Hepatocyte (in vitro differentiated cells): ENCODE data around the gene C1QTNF9B. TPM values are rescaled to one million over a fixed set of nuclear protein-coding genes. Genes with fewer than 3 reads are reported as not detected.
"Not testable (repeated sequence)": the region's sequence is repeated elsewhere in the genome, so short reads cannot be mapped to it uniquely, and the experiment has no call there.

Experiments
- DNase-seq: peaks from one replicate; pipeline ENCODE4 v3.0.0-alpha.2; 2016; ENCODE audit warnings: low spot score
- H2AFZ ChIP-seq: fragments of 200-600 bp; sonication (generic); 2 replicates; pipeline ENCODE4 v1.6.0; 2016; ENCODE audit warnings: antibody characterized with exemption, mild to moderate bottlenecking
- H3K27ac ChIP-seq: fragments of 200-600 bp; sonication (generic); 2 replicates; pipeline ENCODE4 v1.5.1; 2016; ENCODE audit warnings: mild to moderate bottlenecking
- H3K27me3 ChIP-seq: fragments of 200-600 bp; sonication (generic); 2 replicates; pipeline ENCODE4 v1.6.1; 2016
- H3K36me3 ChIP-seq: fragments of 200-600 bp; sonication (generic); replicated peaks from 2 replicates; pipeline ENCODE4 v1.5.1; 2016; ENCODE audit warnings: low read depth; ENCODE audit not compliant: insufficient read depth
- H3K4me1 ChIP-seq: fragments of 200-600 bp; sonication (generic); 2 replicates; pipeline ENCODE4 v1.5.1; 2016; ENCODE audit warnings: mild to moderate bottlenecking, moderate library complexity; ENCODE audit not compliant: insufficient read depth
- H3K4me2 ChIP-seq: fragments of 200-600 bp; sonication (generic); 2 replicates; pipeline ENCODE4 v1.6.0; 2016
- H3K4me3 ChIP-seq: fragments of 200-600 bp; sonication (generic); 2 replicates; pipeline ENCODE4 v1.5.1; 2016; ENCODE audit warnings: mild to moderate bottlenecking
- H3K79me2 ChIP-seq: fragments of 200-600 bp; sonication (generic); 2 replicates; pipeline ENCODE4 v1.6.0; 2017; ENCODE audit warnings: mild to moderate bottlenecking
- H3K9me2 ChIP-seq: fragments of 200-600 bp; sonication (generic); replicated peaks from 2 replicates; pipeline ENCODE4 v1.6.0; 2017; ENCODE audit warnings: mild to moderate bottlenecking; ENCODE audit not compliant: insufficient read depth
- H3K9me3 ChIP-seq: fragments of 200-600 bp; sonication (generic); 2 replicates; pipeline ENCODE4 v1.5.1; 2016; ENCODE audit warnings: low read depth, mild to moderate bottlenecking
- H4K20me1 ChIP-seq: fragments of 200-600 bp; sonication (generic); 2 replicates; pipeline ENCODE4 v1.6.0; 2016; ENCODE audit warnings: mild to moderate bottlenecking; ENCODE audit not compliant: insufficient read depth, poor library complexity, severe bottlenecking
- EZH2 ChIP-seq: fragments of 200-600 bp; sonication (generic); IDR thresholded peaks from 2 replicates; pipeline ENCODE4 v1.6.1; 2016; ENCODE audit warnings: antibody characterized with exemption, mild to moderate bottlenecking, borderline replicate concordance
- EZH2phosphoT487 ChIP-seq: fragments of 200-600 bp; sonication (generic); IDR thresholded peaks from one replicate; pipeline ENCODE4 v1.6.1; 2018; ENCODE audit warnings: antibody characterized with exemption, mild to moderate bottlenecking, low read depth, moderate library complexity; ENCODE audit not compliant: unreplicated experiment, severe bottlenecking
- WGBS: methylation state at CpG from one replicate; pipeline ENCODE4 v1.1.6; 2016; ENCODE audit warnings: low lambda C conversion rate; ENCODE audit errors: missing lambda C conversion rate; 5-methylcytosine and 5-hydroxymethylcytosine counted together
- polyA plus RNA-seq: library from polyadenylated mRNA; unstranded; fragments of >200 nt; fragmentation: Nextera tagmentation; extraction: Ambion mirVana; gene quantifications from 2 replicates; pipeline ENCODE4 v1.2.1, GENCODE V29; 2016
- total RNA-seq: library from RNA; depleted of rRNA; stranded (reverse); fragments of >200 nt; gene quantifications from 2 replicates; pipeline ENCODE4 v1.2.3, GENCODE V29; 2014
- TF ChIP-seq, protein P1 (sequence below): fragments of 200-600 bp; sonication (generic); IDR thresholded peaks from 2 replicates; pipeline ENCODE4 v1.5.1; 2016; ENCODE audit warnings: antibody characterized with exemption, mild to moderate bottlenecking; ENCODE audit not compliant: poor library complexity

C1QTNF9B gene
- total and polyA plus RNA-seq, 2 experiments from 2014 or later = 0.29 TPM; not detected in 1

DNA sequence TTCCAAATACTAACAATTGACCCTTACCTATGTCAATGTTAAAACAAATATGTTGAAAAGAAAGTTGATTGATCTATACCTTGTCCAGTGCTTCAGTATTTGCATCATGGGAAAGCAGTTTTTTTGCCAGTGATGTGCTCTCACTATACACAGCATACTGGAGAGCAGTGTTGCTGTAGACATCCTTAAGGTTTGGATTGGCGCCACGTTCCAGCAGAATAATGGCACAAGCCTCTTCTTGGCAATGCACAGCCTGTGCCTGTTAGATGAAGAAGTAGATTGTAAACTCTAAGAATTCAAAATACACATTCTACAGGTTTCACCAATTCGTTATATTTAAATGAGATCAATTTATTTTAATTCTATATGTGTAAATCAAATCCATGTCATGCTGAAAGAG lies 43.9 kb upstream of the C1QTNF9B start:
- WGBS = 81% methylated on average over 3 of the region's 3 CpGs
- TF ChIP-seq EZH2phosphoT487 (no peak), EZH2 (no peak)
- TF ChIP-seq, protein P1, sequence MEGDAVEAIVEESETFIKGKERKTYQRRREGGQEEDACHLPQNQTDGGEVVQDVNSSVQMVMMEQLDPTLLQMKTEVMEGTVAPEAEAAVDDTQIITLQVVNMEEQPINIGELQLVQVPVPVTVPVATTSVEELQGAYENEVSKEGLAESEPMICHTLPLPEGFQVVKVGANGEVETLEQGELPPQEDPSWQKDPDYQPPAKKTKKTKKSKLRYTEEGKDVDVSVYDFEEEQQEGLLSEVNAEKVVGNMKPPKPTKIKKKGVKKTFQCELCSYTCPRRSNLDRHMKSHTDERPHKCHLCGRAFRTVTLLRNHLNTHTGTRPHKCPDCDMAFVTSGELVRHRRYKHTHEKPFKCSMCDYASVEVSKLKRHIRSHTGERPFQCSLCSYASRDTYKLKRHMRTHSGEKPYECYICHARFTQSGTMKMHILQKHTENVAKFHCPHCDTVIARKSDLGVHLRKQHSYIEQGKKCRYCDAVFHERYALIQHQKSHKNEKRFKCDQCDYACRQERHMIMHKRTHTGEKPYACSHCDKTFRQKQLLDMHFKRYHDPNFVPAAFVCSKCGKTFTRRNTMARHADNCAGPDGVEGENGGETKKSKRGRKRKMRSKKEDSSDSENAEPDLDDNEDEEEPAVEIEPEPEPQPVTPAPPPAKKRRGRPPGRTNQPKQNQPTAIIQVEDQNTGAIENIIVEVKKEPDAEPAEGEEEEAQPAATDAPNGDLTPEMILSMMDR = no peak
- Histone ChIP-seq H3K9me3 (no peaks in the 10 kb centered on the region), H3K27ac (no peak overlapping the region), H4K20me1 (no peaks in the 10 kb centered on the region), H3K4me2 (no peak overlapping the region), H3K4me3 (no peak overlapping the region), H3K79me2 (no peaks in the 10 kb centered on the region), H3K27me3 (no peaks in the 10 kb centered on the region), H3K36me3 (no peaks in the 10 kb centered on the region), H2AFZ (no peak overlapping the region), H3K9me2 (no peaks in the 10 kb centered on the region), H3K4me1 (no peaks in the 10 kb centered on the region)
- no peak for DNase-seq

DNA sequence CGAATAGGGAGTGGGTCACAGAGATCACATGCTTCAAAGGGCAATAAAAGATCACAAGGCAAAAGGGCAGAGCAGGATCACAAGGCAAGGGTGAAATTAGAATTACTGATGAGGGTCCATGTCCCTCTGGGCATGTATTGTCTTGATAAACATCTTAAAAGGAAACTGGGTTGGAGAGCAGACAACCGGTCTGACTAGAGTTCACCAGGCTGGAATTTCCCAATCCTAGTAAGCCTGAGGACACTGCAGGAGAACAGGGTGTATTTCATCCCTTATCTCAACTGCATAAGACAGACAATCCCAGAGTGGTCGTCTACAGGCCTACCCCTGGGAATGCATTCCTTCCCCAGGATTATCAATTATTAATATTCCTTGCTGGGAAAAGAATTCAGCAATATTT lies 42.4 kb upstream of the C1QTNF9B start:
- H4K20me1 ChIP-seq, H2AFZ ChIP-seq: not testable (repeated sequence)

DNA sequence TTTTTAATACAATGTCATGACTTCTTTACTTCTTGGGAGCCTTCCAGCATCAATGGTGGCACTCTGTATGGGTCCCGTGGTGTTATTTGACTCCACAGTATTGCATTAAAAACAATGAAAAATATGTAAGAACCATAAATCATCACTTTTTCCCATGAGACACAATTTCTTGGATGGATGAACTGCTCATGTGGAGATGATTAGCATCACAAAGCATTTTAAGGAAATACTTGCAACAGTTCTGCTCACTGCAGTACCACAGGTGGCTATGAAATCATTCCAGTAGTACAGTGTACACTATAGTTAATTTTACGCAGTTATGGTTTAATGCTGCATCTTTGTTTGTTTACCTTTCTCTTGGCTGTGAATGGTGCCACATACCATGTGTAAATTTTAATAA lies 37.2 kb upstream of the C1QTNF9B start:
- no peaks in the 10 kb centered on the region for H3K9me3 ChIP-seq
- 92% methylated on average over 2 of the region's 2 CpGs for WGBS
- no peak overlapping the region for H3K4me2 ChIP-seq
- no peaks in the 10 kb centered on the region for H3K36me3 ChIP-seq
- no peaks in the 10 kb centered on the region for H3K9me2 ChIP-seq
- no peaks in the 10 kb centered on the region for H3K4me1 ChIP-seq
- DNase-seq = no peak
- TF ChIP-seq, protein P1 = no peak
- TF ChIP-seq EZH2 = no peak
- no peak for TF ChIP-seq EZH2phosphoT487
- no peak overlapping the region for H3K27ac ChIP-seq
- no peak overlapping the region for H2AFZ ChIP-seq
- H3K4me3 ChIP-seq = no peak overlapping the region
- no peaks in the 10 kb centered on the region for H3K79me2 ChIP-seq
- H3K27me3 ChIP-seq = no peaks in the 10 kb centered on the region
- H4K20me1 ChIP-seq = no peaks in the 10 kb centered on the region

More for the DNA sequence above, 42.4 kb upstream of the C1QTNF9B start:
- not testable (repeated sequence) for H3K4me3 ChIP-seq, H3K27me3 ChIP-seq, H3K9me3 ChIP-seq, DNase-seq, H3K9me2 ChIP-seq, H3K27ac ChIP-seq, H3K79me2 ChIP-seq, H3K4me1 ChIP-seq, H3K4me2 ChIP-seq, H3K36me3 ChIP-seq
- 44% methylated on average over 3 of the region's 3 CpGs for WGBS

DNA sequence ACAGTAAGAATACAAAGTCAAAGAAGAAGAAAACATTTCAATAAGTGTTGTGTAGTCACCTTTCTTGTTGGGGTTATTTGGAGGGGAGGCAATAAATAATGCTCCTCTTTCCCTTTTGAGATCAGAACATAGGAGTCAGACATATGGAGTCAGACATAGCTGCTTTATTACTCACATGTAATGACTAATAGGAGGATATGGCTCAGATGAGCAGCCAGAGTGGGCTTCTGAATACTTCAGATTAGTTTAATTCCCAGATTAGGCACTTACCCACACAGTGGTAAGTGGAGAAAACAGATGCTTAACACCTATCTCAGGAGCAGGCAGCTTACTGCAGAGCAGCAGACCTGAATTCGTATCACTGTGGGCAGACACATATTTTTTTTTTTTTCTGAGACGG lies 31.7 kb upstream of the C1QTNF9B start:
- no peaks in the 10 kb centered on the region for H3K27me3 ChIP-seq
- H3K9me2 ChIP-seq = no peaks in the 10 kb centered on the region
- no peak overlapping the region for H2AFZ ChIP-seq
- H3K79me2 ChIP-seq = no peaks in the 10 kb centered on the region
- H3K4me1 ChIP-seq = no peaks in the 10 kb centered on the region
- TF ChIP-seq EZH2phosphoT487 (no peak), EZH2 (no peak)
- TF ChIP-seq, protein P1 = no peak
- H3K4me2 ChIP-seq = no peak overlapping the region
- 74% methylated on average over 2 of the region's 2 CpGs for WGBS
- H3K36me3 ChIP-seq = no peaks in the 10 kb centered on the region
- H4K20me1 ChIP-seq = no peaks in the 10 kb centered on the region
- no peak overlapping the region for H3K4me3 ChIP-seq
- no peaks in the 10 kb centered on the region for H3K9me3 ChIP-seq
- DNase-seq = no peak
- H3K27ac ChIP-seq = no peak overlapping the region
